T-helper 2 cell treated with Interferon-gamma antibody and Interleukin-4, amounts not matched to agents 5 μg/mL and 100 μg/mL, for 36 hours (primary cell): Measurements from ENCODE around the gene ZNF530.

Source experiments
- DNase-seq: peaks from one replicate; pipeline ENCODE4 v3.0.0; 2021; ENCODE audit warnings: low spot score
- H3K27ac Mint-ChIP-seq: one replicate; pipeline ENCODE4 v1.8.0; 2021; ENCODE audit warnings: mild to moderate bottlenecking, mixed read lengths
- H3K27me3 Mint-ChIP-seq: one replicate; pipeline ENCODE4 v1.8.0; 2021; ENCODE audit warnings: low read depth, mixed read lengths
- H3K36me3 Mint-ChIP-seq: one replicate; pipeline ENCODE4 v1.8.0; 2021; ENCODE audit warnings: low read depth, mixed read lengths
- H3K4me1 Mint-ChIP-seq: one replicate; pipeline ENCODE4 v1.8.0; 2021; ENCODE audit warnings: low read depth, mixed read lengths
- H3K4me3 Mint-ChIP-seq: one replicate; pipeline ENCODE4 v1.8.0; 2022; ENCODE audit warnings: mild to moderate bottlenecking, moderate library complexity, mixed read lengths
- H3K9me3 Mint-ChIP-seq: one replicate; pipeline ENCODE4 v1.8.0; 2021; ENCODE audit warnings: mixed read lengths

ZNF530 gene

DNA sequence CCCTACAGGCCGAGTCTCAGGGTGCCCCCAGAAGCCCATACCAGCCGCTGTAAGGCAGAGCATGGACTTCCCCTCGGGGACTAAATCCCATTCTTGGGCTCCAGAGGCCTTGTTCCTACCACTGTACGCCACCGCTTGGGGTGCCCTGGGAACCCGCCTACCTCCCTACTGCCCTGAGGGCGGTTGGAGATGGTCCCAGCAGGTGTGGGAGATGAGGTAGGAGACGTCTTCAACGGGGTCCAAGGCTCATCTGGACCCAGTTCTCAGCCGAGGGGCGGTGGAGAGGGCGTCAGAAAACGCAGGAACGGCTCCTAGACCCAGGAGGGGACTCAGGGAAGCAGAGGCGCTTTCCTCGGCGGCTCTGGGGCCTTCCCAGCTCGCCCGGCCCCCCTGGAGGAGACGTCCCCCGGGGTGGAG, 16.6 kb upstream of the ZNF530 start:
- peak overlapping the region; percentile 95 for H3K4me3 Mint-ChIP-seq
- DNase-seq = no peak
- H3K4me1 Mint-ChIP-seq = peaks cover 10% of the 10 kb centered on the region
- no peaks in the 10 kb centered on the region for H3K27me3 Mint-ChIP-seq
- H3K9me3 Mint-ChIP-seq = peaks cover 71% of the 10 kb centered on the region
- H3K27ac Mint-ChIP-seq = no peak overlapping the region
- peaks cover 38% of the 10 kb centered on the region for H3K36me3 Mint-ChIP-seq

GRCh38 chr19:57583521-57584416, 15.9 kb upstream of the ZNF530 start, which contains the start of gene ZIK1:
Gene ZIK1 (plus strand): TSS chr19:57584145. CDS start chr19:57584357, 212 bp downstream.
- peaks cover 75% of the 10 kb centered on the region for H3K9me3 Mint-ChIP-seq
- H3K4me1 Mint-ChIP-seq = peaks cover 9% of the 10 kb centered on the region
- peak within 1 kb of the TSS; percentile 87 for H3K27ac Mint-ChIP-seq
- peak; percentile 75 for DNase-seq
- peak within 1 kb of the TSS; percentile 95 for H3K4me3 Mint-ChIP-seq
- H3K27me3 Mint-ChIP-seq = no peaks in the 10 kb centered on the region
- H3K36me3 Mint-ChIP-seq = peaks cover 41% of the 10 kb centered on the region

DNA sequence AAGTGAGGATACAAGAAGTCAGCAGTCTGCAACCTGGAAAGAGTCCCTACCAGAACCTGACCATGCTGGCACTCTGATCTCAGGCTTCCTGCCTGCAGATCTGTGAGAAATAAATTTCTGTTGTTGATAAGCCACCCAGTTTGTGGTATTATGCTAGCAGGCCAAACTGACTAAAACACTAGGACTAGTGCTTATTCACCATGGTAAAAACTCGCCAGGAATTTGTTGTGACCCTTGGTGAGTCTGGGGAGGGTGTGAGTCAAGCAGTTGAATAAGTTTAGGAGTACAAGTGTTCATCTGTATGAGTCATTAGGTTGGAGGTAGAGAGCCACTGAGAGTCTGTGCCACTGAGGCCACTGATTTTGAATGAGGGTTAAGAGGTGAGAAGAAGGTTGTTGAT, 12.2 kb upstream of the ZNF530 start:
- Mint-ChIP-seq H3K4me1 (peaks cover 8% of the 10 kb centered on the region), H3K27me3 (no peaks in the 10 kb centered on the region), H3K9me3 (peaks cover 86% of the 10 kb centered on the region), H3K27ac (no peak overlapping the region), H3K4me3 (no peak overlapping the region), H3K36me3 (peaks cover 63% of the 10 kb centered on the region)
- no peak for DNase-seq

GRCh38 chr19:57599377-57599760, 316 bp upstream of the ZNF530 start:
- H3K9me3 Mint-ChIP-seq = peaks cover 66% of the 10 kb centered on the region
- peak overlapping the region; percentile 57 for H3K27ac Mint-ChIP-seq
- H3K4me3 Mint-ChIP-seq = peak overlapping the region; percentile 90
- peaks cover 12% of the 10 kb centered on the region for H3K4me1 Mint-ChIP-seq
- no peaks in the 10 kb centered on the region for H3K27me3 Mint-ChIP-seq
- no peak for DNase-seq
- H3K36me3 Mint-ChIP-seq = peaks cover 40% of the 10 kb centered on the region

DNA sequence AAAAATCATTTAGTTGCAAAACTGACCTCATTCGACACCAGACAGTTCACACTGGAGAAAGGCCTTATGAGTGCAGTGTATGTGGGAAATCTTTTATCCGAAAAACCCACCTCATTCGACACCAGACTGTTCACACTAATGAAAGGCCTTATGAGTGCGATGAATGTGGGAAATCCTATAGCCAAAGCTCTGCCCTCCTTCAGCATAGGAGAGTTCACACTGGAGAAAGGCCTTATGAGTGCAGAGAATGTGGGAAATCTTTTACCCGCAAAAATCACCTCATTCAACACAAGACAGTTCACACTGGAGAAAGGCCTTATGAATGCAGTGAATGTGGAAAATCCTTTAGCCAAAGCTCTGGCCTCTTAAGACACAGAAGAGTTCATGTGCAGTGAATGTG, 7.2 kb downstream of the ZNF530 start:
- H3K9me3 Mint-ChIP-seq = peaks cover 66% of the 10 kb centered on the region

DNA sequence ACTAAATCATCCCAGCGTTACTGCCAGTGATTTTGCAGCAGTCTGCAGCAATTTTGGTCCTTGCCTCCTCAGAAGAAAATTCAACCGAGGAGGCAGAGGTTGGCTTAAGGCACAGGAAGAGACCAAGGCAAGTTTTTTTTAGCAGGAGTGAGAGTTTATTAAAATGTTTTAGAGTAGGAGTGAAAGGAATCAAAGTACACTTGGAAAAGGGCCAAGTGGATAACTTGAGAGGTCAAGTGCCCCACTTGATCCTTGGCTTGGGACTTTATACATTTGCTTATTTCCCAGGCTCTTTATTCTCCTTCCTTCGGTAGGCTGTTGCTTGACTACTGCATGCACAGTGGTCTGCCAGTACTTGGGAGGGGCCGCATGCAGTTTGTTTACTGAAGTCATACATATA, 11.4 kb downstream of the ZNF530 start:
- Mint-ChIP-seq H3K4me3 (no peak overlapping the region), H3K9me3 (peaks cover 61% of the 10 kb centered on the region), H3K36me3 (peaks cover 46% of the 10 kb centered on the region), H3K27ac (no peak overlapping the region), H3K27me3 (no peaks in the 10 kb centered on the region), H3K4me1 (peaks cover 9% of the 10 kb centered on the region)
- no peak for DNase-seq

More for the DNA sequence above, 7.2 kb downstream of the ZNF530 start:
- no peaks in the 10 kb centered on the region for H3K27me3 Mint-ChIP-seq
- no peak overlapping the region for H3K27ac Mint-ChIP-seq
- no peaks in the 10 kb centered on the region for H3K4me1 Mint-ChIP-seq
- no peak overlapping the region for H3K4me3 Mint-ChIP-seq
- peaks cover 67% of the 10 kb centered on the region for H3K36me3 Mint-ChIP-seq
- no peak for DNase-seq

GRCh38 chr19:57613941-57614743, 14.5 kb downstream of the ZNF530 start, which contains the start of gene ZNF134:
Gene ZNF134 (plus strand): TSS chr19:57614242. CDS start chr19:57619469, 5,227 bp downstream.
- H3K9me3 Mint-ChIP-seq = peaks cover 71% of the 10 kb centered on the region
- peak within 1 kb of the TSS; percentile 84 for H3K27ac Mint-ChIP-seq

DNA sequence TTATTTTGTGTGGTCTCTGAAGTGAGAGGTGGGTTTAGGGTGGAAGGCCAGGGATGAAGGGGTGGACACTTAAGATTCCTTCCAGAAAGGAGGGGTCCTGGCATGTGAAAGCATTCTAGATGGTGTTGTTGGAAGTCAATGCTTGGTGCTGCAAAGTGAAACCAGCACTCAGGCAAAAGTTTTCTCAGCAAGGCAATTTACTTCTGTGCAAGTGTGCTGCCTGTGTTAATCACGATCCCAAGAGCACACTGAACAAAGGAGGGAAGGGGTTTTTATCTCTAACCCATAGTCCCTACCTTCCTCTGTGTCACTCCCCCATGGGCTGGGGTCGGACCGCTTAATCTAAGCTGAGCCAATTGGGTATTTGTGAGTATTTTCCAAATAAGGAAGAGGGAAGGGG, 15.7 kb downstream of the ZNF530 start:
- no peaks in the 10 kb centered on the region for H3K27me3 Mint-ChIP-seq

More at GRCh38 chr19:57613941-57614743, 14.5 kb downstream of the ZNF530 start, which contains the start of gene ZNF134:
- Mint-ChIP-seq H3K4me1 (peaks cover 10% of the 10 kb centered on the region), H3K36me3 (peaks cover 48% of the 10 kb centered on the region), H3K27me3 (no peaks in the 10 kb centered on the region), H3K4me3 (peak within 1 kb of the TSS; percentile 93)
- peak; percentile 87 for DNase-seq

DNA sequence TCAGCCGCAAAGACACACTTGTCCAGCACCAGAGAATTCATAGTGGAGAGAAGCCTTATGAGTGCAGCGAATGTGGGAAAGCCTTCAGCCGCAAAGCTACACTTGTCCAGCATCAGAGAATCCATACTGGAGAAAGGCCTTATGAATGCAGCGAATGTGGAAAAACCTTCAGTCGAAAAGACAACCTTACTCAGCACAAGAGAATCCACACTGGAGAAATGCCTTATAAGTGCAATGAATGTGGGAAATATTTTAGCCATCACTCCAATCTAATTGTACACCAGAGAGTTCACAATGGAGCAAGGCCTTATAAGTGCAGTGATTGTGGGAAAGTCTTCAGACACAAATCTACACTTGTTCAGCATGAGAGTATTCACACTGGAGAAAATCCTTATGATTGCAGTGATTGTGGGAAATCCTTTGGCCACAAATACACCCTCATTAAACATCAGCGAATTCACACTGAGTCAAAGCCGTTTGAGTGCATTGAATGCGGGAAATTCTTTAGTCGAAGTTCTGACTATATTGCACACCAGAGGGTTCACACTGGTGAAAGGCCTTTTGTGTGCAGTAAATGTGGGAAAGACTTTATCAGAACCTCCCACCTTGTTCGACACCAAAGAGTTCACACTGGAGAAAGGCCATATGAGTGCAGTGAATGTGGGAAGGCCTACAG, 21.1 kb downstream of the ZNF530 start:
- H3K27ac Mint-ChIP-seq = no peak overlapping the region
- H3K27me3 Mint-ChIP-seq = no peaks in the 10 kb centered on the region
- H3K36me3 Mint-ChIP-seq = peaks cover 90% of the 10 kb centered on the region
- H3K4me3 Mint-ChIP-seq = no peak overlapping the region
- DNase-seq = no peak
- H3K9me3 Mint-ChIP-seq = peaks cover 87% of the 10 kb centered on the region
- peaks cover 2% of the 10 kb centered on the region for H3K4me1 Mint-ChIP-seq

More for the DNA sequence above, 15.7 kb downstream of the ZNF530 start:
- Mint-ChIP-seq H3K36me3 (peaks cover 61% of the 10 kb centered on the region), H3K9me3 (peaks cover 83% of the 10 kb centered on the region), H3K27ac (no peak overlapping the region), H3K4me1 (peaks cover 10% of the 10 kb centered on the region), H3K4me3 (peak overlapping the region; percentile 93)
- DNase-seq = no peak

DNA sequence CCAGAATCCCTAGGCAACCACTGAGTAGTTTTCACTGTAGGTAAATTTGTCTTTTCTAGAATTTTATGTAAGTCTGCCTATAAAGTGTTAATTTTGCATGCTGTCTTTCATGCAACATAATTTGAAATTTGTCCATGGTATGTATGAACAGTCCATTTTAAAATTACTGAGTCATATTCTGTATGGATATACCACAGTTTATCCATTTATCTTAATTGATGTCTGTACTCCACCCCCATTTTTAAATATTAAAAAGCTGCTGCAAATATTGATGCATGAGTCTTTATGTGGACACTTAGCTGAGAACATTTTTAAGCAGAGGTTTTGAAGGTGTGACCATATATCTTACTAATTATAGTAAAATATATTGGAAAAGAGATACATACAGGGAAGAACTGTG, 23.4 kb downstream of the ZNF530 start:
- H3K9me3 Mint-ChIP-seq = peaks cover 76% of the 10 kb centered on the region
- H3K4me3 Mint-ChIP-seq = no peak overlapping the region
- no peak overlapping the region for H3K27ac Mint-ChIP-seq
- DNase-seq = no peak
- H3K27me3 Mint-ChIP-seq = no peaks in the 10 kb centered on the region
- H3K4me1 Mint-ChIP-seq = no peaks in the 10 kb centered on the region
- H3K36me3 Mint-ChIP-seq = peaks cover 68% of the 10 kb centered on the region

DNA sequence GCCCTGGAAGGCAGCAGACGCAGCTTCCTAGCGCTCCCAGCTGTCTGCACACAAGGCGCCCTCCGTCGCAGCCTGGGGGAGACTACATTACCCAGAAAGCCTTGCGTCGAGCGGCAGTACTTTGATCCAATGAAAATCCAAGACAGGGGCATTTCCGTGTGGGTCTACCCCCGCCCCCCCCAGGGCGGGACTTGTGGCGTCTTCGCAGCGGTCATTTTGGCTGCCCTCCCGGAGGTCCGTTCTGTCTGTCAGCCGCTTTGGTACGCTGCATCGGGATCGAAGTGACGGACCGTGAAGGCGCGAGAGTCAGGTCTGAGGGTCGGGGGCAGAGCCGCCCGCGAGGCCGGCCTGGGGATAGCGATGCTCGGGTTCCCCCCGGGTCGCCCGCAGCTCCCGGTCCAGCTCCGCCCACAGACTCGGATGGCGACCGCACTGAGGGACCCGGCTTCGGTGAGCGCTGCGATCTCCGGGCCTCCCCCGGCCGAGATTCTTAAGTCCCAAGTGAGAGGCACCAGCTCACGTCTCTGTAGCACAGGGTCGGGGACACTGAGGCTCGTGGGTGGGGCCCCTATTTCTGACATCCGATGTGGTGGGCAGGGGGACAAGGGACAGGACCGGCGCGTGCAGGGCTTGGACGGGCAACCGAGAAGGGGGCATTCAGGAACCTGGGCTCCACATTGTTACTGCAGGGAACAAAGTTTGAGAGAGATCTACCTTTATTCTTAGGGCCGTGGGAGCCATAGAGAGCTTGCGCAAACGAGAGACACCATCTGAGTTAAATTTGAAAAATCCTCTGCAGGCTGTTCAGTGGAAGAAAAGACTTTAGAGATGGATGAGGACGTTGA, 33.5 kb downstream of the ZNF530 start, which contains the start of gene ZNF211:
Gene ZNF211, plus strand, starts transcription at position 182 of the 845 bp plus-strand sequence. Its CDS starts 179 bp downstream, at position 361.
- Mint-ChIP-seq H3K4me1 (peaks cover 13% of the 10 kb centered on the region), H3K9me3 (peaks cover 55% of the 10 kb centered on the region), H3K36me3 (peaks cover 46% of the 10 kb centered on the region), H3K27me3 (no peaks in the 10 kb centered on the region), H3K4me3 (peak within 1 kb of the TSS; percentile 90), H3K27ac (peak within 1 kb of the TSS; percentile 85)
- peak; percentile 81 for DNase-seq

DNA sequence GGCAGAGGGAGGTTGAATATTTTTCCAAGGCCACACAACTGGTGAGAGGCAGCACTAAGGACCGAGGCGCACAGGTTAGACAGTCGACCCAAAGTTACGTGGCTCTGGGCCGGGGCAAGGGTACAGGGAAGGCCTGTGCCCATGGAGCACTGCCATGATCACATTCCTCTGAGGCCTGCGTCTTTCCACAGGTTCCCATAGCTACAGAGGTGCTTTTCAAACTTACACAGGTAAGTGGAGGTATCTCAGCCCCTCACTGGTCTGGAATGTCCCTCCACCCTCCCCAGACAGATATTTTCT, 34.1 kb downstream of the ZNF530 start:
- Mint-ChIP-seq H3K27me3 (no peaks in the 10 kb centered on the region), H3K4me3 (peak overlapping the region; percentile 90), H3K9me3 (peaks cover 55% of the 10 kb centered on the region), H3K36me3 (peaks cover 52% of the 10 kb centered on the region), H3K27ac (peak overlapping the region; percentile 85), H3K4me1 (peaks cover 13% of the 10 kb centered on the region)
- no peak for DNase-seq

DNA sequence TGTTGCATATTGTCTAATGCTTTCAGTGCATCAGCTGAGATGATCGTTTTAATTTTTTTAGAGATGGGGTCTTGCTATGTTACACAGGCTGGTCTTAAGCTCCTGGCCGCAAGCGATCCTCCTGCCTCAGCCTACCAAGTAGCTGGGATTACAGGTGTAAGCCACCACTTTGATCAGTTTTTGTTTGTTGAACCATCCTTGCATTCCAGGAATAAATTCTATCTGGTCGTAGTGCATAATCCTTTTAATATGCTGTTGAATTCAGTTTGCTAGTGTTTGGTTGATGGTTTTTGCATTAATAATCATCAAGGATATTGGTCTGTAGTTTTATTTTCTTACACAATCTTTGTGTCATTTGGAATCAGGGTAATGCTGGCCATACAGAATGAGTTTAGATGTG, 37.7 kb downstream of the ZNF530 start:
- DNase-seq = no peak
- H3K4me1 Mint-ChIP-seq = peaks cover 13% of the 10 kb centered on the region
- H3K9me3 Mint-ChIP-seq = peaks cover 69% of the 10 kb centered on the region
- peaks cover 84% of the 10 kb centered on the region for H3K36me3 Mint-ChIP-seq
- H3K4me3 Mint-ChIP-seq = no peak overlapping the region
- no peak overlapping the region for H3K27ac Mint-ChIP-seq
- H3K27me3 Mint-ChIP-seq = no peaks in the 10 kb centered on the region
